ENCODE measurements around the gene DCK.

DNA sequence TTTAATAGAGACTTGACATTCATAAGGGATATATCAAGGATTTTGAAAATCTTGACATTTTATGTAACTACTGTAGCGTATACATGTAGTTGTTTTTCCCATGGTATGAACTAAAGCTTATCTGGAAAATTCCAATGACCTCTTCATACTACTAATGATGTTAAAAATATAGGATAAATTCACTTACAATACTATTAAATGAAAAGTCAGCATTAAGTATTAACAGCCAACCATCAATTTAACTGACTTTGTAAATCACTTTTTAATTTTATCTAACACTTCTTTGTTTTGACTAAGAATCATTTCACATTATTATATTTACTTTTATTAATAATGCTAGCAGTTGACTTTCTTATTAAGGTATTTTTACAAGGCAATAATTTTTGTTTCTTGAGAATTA is 34.2 kb downstream of the DCK start:
- TF ChIP-seq, protein P1, sequence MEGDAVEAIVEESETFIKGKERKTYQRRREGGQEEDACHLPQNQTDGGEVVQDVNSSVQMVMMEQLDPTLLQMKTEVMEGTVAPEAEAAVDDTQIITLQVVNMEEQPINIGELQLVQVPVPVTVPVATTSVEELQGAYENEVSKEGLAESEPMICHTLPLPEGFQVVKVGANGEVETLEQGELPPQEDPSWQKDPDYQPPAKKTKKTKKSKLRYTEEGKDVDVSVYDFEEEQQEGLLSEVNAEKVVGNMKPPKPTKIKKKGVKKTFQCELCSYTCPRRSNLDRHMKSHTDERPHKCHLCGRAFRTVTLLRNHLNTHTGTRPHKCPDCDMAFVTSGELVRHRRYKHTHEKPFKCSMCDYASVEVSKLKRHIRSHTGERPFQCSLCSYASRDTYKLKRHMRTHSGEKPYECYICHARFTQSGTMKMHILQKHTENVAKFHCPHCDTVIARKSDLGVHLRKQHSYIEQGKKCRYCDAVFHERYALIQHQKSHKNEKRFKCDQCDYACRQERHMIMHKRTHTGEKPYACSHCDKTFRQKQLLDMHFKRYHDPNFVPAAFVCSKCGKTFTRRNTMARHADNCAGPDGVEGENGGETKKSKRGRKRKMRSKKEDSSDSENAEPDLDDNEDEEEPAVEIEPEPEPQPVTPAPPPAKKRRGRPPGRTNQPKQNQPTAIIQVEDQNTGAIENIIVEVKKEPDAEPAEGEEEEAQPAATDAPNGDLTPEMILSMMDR (IDR thresholded peaks at IDR 0.05; ENCODE audit: insufficient read depth, low read depth, low read length), result no peak
- no peak for TF ChIP-seq EZH2 (IDR thresholded peaks at IDR 0.05; ENCODE audit: insufficient read depth, low read length)
